Thyroid gland (tissue), 4 donors: Measurements from ENCODE around the gene FAM25G.
"Not testable (repeated sequence)": the region's sequence is repeated elsewhere in the genome, so short reads cannot be mapped to it uniquely, and the experiment has no call there.

ENCODE experiments used
- POLR2A ChIP-seq, 2 donors: fragments of 450-650 bp; IDR thresholded peaks; one replicate each; pipeline ENCODE4 v1.6.1; 2017; ENCODE audit warnings: antibody characterized with exemption in 2 of 2, mild to moderate bottlenecking in 2 of 2, moderate library complexity in 1 of 2
- TF ChIP-seq, protein P1 (sequence below), 6 experiments: fragments of 200-600 bp in 3 of 6; fragments of 450-650 bp in 3 of 6; sonication (generic) in 3 of 6; IDR thresholded peaks; one replicate each; pipeline ENCODE4 v1.5.1; 2016 to 2019; ENCODE audit warnings: antibody characterized with exemption in 6 of 6, mild to moderate bottlenecking in 2 of 6, inconsistent platforms in 1 of 6, moderate library complexity in 1 of 6

- TF ChIP-seq, protein P1, sequence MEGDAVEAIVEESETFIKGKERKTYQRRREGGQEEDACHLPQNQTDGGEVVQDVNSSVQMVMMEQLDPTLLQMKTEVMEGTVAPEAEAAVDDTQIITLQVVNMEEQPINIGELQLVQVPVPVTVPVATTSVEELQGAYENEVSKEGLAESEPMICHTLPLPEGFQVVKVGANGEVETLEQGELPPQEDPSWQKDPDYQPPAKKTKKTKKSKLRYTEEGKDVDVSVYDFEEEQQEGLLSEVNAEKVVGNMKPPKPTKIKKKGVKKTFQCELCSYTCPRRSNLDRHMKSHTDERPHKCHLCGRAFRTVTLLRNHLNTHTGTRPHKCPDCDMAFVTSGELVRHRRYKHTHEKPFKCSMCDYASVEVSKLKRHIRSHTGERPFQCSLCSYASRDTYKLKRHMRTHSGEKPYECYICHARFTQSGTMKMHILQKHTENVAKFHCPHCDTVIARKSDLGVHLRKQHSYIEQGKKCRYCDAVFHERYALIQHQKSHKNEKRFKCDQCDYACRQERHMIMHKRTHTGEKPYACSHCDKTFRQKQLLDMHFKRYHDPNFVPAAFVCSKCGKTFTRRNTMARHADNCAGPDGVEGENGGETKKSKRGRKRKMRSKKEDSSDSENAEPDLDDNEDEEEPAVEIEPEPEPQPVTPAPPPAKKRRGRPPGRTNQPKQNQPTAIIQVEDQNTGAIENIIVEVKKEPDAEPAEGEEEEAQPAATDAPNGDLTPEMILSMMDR (IDR thresholded peaks at IDR 0.05) = not testable (repeated sequence)
- not testable (repeated sequence) for TF ChIP-seq POLR2A (IDR thresholded peaks at IDR 0.05)
These were observed 18.0 kb downstream of the FAM25G start for GRCh38 chr10:47473516-47473915.
